Spleen (tissue), 13 donors: ENCODE data around the gene RABGGTB. TPM values are rescaled to one million over a fixed set of nuclear protein-coding genes. Genes with fewer than 3 reads are reported as not detected.
"Not testable (repeated sequence)": the region's sequence is repeated elsewhere in the genome, so short reads cannot be mapped to it uniquely, and the experiment has no call there.

Source experiments
- DNase-seq: peaks from one replicate; pipeline ENCODE4 v3.0.0-alpha.2; 2020
- H3K27ac ChIP-seq, 8 donors: fragments of 200-600 bp; sonication (generic) in 7 of 8; 1 replicate in 4 of 8; 2 replicates in 4 of 8; pipeline versions ENCODE4 v1.5.0 to v1.8.0; 2016 to 2021; ENCODE audit warnings: inconsistent platforms in 4 of 8, mild to moderate bottlenecking in 4 of 8, moderate library complexity in 1 of 8
- H3K27me3 ChIP-seq, 7 donors: fragments of 200-600 bp; sonication (generic) in 6 of 7; replicated peaks in 1 of 7; 1 replicate in 4 of 7; 2 replicates in 3 of 7; pipeline versions ENCODE4 v1.5.0 to v1.8.0; 2016 to 2021; ENCODE audit warnings: inconsistent platforms in 3 of 7, mild to moderate bottlenecking in 1 of 7
- H3K36me3 ChIP-seq, 6 donors: fragments of 200-600 bp; sonication (generic) in 5 of 6; 1 replicate in 4 of 6; 2 replicates in 2 of 6; pipeline versions ENCODE4 v1.5.0 to v1.8.0; 2016 to 2021; ENCODE audit warnings: inconsistent platforms in 2 of 6
- H3K4me1 ChIP-seq, 6 donors: fragments of 200-600 bp; sonication (generic) in 5 of 6; 1 replicate in 3 of 6; 2 replicates in 3 of 6; pipeline versions ENCODE4 v1.5.0 to v1.8.0; 2016 to 2021; ENCODE audit warnings: inconsistent platforms in 3 of 6
- H3K4me3 ChIP-seq, 8 donors: fragments of 200-600 bp; sonication (generic) in 7 of 8; 1 replicate in 4 of 8; 2 replicates in 4 of 8; pipeline versions ENCODE4 v1.5.0 to v1.8.0; 2016 to 2021; ENCODE audit warnings: inconsistent platforms in 4 of 8, mild to moderate bottlenecking in 4 of 8, moderate library complexity in 2 of 8
- H3K9me3 ChIP-seq, 8 donors: fragments of 200-600 bp; sonication (generic) in 7 of 8; 1 replicate in 4 of 8; 2 replicates in 4 of 8; pipeline versions ENCODE4 v1.5.0 to v1.8.0; 2016 to 2021; ENCODE audit warnings: inconsistent platforms in 4 of 8
- CTCF ChIP-seq, 11 experiments: fragments of 200-600 bp in 7 of 11; fragments of 450-650 bp in 4 of 11; sonication (generic) in 4 of 11; IDR thresholded peaks in 8 of 11; conservative IDR thresholded peaks in 3 of 11; 1 replicate in 7 of 11; 2 replicates in 4 of 11; pipeline versions ENCODE4 v1.4.0 to v1.8.0; 2016 to 2021; ENCODE audit warnings: antibody characterized with exemption in 11 of 11, inconsistent platforms in 4 of 11, mild to moderate bottlenecking in 1 of 11
- POLR2A ChIP-seq, 3 donors: fragments of 450-650 bp; IDR thresholded peaks; one replicate each; pipeline ENCODE4 v1.5.1; 2017; ENCODE audit warnings: antibody characterized with exemption in 3 of 3, mild to moderate bottlenecking in 1 of 3
- POLR2AphosphoS5 ChIP-seq, 3 donors: sonication (generic); formaldehyde crosslinking; IDR thresholded peaks; one replicate each; pipeline ENCODE4 v1.5.1; 2017; ENCODE audit warnings: antibody characterized with exemption in 3 of 3
- WGBS, 5 donors: extraction: QIAGEN DNeasy Blood & Tissue Kit in 3 of 5; methylation state at CpG; one replicate each; pipeline versions ENCODE4 v1.1.5 to v1.1.7; 2013 to 2018; 5-methylcytosine and 5-hydroxymethylcytosine counted together
- intact Hi-C: fragments of 100-400 bp; cut with DNase I; formaldehyde crosslinking; loops from one replicate; pipeline ENCODE4 v1.15.0; 2023; ENCODE audit warnings: low total_unique reads
- long read RNA-seq, 2 donors: transcript quantifications; one replicate each; lab custom pipeline, GENCODE V29; 2026
- polyA plus RNA-seq, 3 donors: library from polyadenylated mRNA; stranded (reverse); fragments of 200-250 nt; gene quantifications; one replicate each; pipeline ENCODE4 v1.2.1, GENCODE V29; 2013
- total RNA-seq, 7 donors: library from RNA; depleted of rRNA in 3 of 7; stranded (reverse); fragments of >200 nt in 3 of 7; fragmentation: NEBNext Ultra II Directional in 4 of 7; extraction: Animal tissue kit (Norgen Biotek cat#: 25700) in 4 of 7; gene quantifications; one replicate each; pipeline versions ENCODE4 v1.1.0 to v1.2.1, GENCODE V29; 2016 to 2021
- donor health status: healthy with polysubstance abuse.
- donor health status: DM: no; HTN: no; CAD: no; lungs with moderate emphysema.
- donor health status: DM: no; HTN: no; CAD: no.
- donor health status: Bipolar disorder and iron deficiency.
- donor health status: healthy.
- donor health status: DM: no; HTN: no; CAD: no.
- donor health status: DM: yes; HTN: yes; CAD: no.

The RABGGTB gene
- 10 to 100 TPM; 55.2 to 94.8 (median 78.2) TPM for total RNA-seq
- polyA plus RNA-seq: 10 to 100 TPM; 59.9 to 85.0 (median 69.8) TPM
- long read RNA-seq, donor 1, transcript RABGGTB-201 (9 exons, 1,496 nt): minor isoform, 5 of 36 reads
- long read RNA-seq, donor 1, transcript RABGGTB-203 (2 exons, 1,177 nt): major isoform, 9 of 36 reads
- long read RNA-seq, donor 1, partial matches to known transcripts: 19 of 36 reads
- long read RNA-seq, donor 1, other reads (novel, unspliced or antisense): 0 of 36 reads
- long read RNA-seq, donor 2, transcript RABGGTB-201 (9 exons, 1,496 nt): major isoform, 8 of 40 reads
- long read RNA-seq, donor 2, partial matches to known transcripts: 28 of 40 reads
- long read RNA-seq, donor 2, other reads (novel, unspliced or antisense): 0 of 40 reads

- TF ChIP-seq CTCF (IDR thresholded peaks at IDR 0.05 in 8 of 11, conservative IDR thresholded peaks at IDR 0.05 in 3 of 11): peak in 1 of 11 experiments; percentile 6
- peak in 2 of 3 donors; percentile 49 to 67 for TF ChIP-seq POLR2A (IDR thresholded peaks at IDR 0.05)
- TF ChIP-seq POLR2AphosphoS5 (IDR thresholded peaks at IDR 0.05): peak; percentile 91 to 98 (median 94)
- H3K27me3 ChIP-seq: no peaks in the 10 kb centered on the region
- peaks cover 0 to 33% (median 10%) of the 10 kb centered on the region in 6 donors for H3K36me3 ChIP-seq
- 0 to 1% (median 0%) methylated on average over 23 to 28 of the region's 28 CpGs for WGBS, 5 donors
- peak; percentile 98 for DNase-seq
- peaks cover 40 to 66% (median 55%) of the 10 kb centered on the region in 6 donors for H3K4me1 ChIP-seq
- peak within 1 kb of the TSS; percentile 64 to 89 (median 76) for H3K4me3 ChIP-seq
- H3K27ac ChIP-seq: peak within 1 kb of the TSS; percentile 85 to 94 (median 90)
- no peaks in the 10 kb centered on the region for H3K9me3 ChIP-seq
- intact Hi-C loops: loop anchor here (10.0 kb wide), 1 partner anchor 61 kb away; the partner anchor contains the start of gene ACADM
Observed at GRCh38 chr1:75785983-75786853, at the start of gene RABGGTB. TSS of gene RABGGTB (plus strand) at chr1:75786256. CDS start at chr1:75786272, 16 bp downstream.

- intact Hi-C loops: no loop called here
- Histone ChIP-seq H3K4me3 (no peak overlapping the region), H3K4me1 (peaks cover 0 to 11% (median 0%) of the 10 kb centered on the region in 6 donors), H3K27ac (no peak overlapping the region), H3K27me3 (no peaks in the 10 kb centered on the region), H3K9me3 (no peaks in the 10 kb centered on the region), H3K36me3 (peaks cover 0 to 98% (median 67%) of the 10 kb centered on the region in 6 donors)
- TF ChIP-seq POLR2AphosphoS5 (IDR thresholded peaks at IDR 0.05) (no peak), CTCF (IDR thresholded peaks at IDR 0.05 in 8 of 11, conservative IDR thresholded peaks at IDR 0.05 in 3 of 11) (no peak), POLR2A (IDR thresholded peaks at IDR 0.05) (no peak)
- no peak for DNase-seq
- WGBS, 5 donors: 73 to 92% (median 80%) methylated on average over 6 of the region's 6 CpGs
Observed at GRCh38 chr1:75742047-75742625, 43.9 kb upstream of the RABGGTB start.

- peaks cover 0 to 11% (median 0%) of the 10 kb centered on the region in 6 donors for H3K4me1 ChIP-seq
- peak overlapping the region in 2 of 8 donors; percentile 14 to 26 for H3K27ac ChIP-seq
- intact Hi-C loops: no loop called here
- no peaks in the 10 kb centered on the region for H3K9me3 ChIP-seq
- H3K36me3 ChIP-seq: peaks cover 0 to 95% (median 50%) of the 10 kb centered on the region in 6 donors
- no peak for DNase-seq
- no peaks in the 10 kb centered on the region for H3K27me3 ChIP-seq
- TF ChIP-seq POLR2A (IDR thresholded peaks at IDR 0.05) (no peak), POLR2AphosphoS5 (IDR thresholded peaks at IDR 0.05) (no peak), CTCF (IDR thresholded peaks at IDR 0.05 in 8 of 11, conservative IDR thresholded peaks at IDR 0.05 in 3 of 11) (no peak)
- 29 to 65% (median 50%) methylated on average over 4 of the region's 4 CpGs for WGBS, 5 donors
- no peak overlapping the region for H3K4me3 ChIP-seq
Observed at GRCh38 chr1:75745276-75745675, 40.8 kb upstream of the RABGGTB start.

- H3K36me3 ChIP-seq: peaks cover 0 to 70% (median 34%) of the 10 kb centered on the region in 6 donors
- H3K9me3 ChIP-seq, H3K4me1 ChIP-seq, H3K27me3 ChIP-seq, DNase-seq, intact Hi-C loops, H3K27ac ChIP-seq, H3K4me3 ChIP-seq: not testable (repeated sequence)
Observed at GRCh38 chr1:75757210-75757609, 28.8 kb upstream of the RABGGTB start.

GRCh38 chr1:75758543-75758942 is 27.5 kb upstream of the RABGGTB start:
- H3K27ac ChIP-seq, H3K4me1 ChIP-seq, H3K4me3 ChIP-seq, intact Hi-C loops, DNase-seq, H3K27me3 ChIP-seq, H3K9me3 ChIP-seq: not testable (repeated sequence)
- H3K36me3 ChIP-seq: peaks cover 0 to 68% (median 30%) of the 10 kb centered on the region in 6 donors
- 86 to 100% (median 95%) methylated on average over 4 of the region's 4 CpGs for WGBS, 5 donors
